ENCODE measurements around the gene NARS2. TPM values are rescaled to one million over a fixed set of nuclear protein-coding genes. Genes with fewer than 3 reads are reported as not detected.

The NARS2 gene
- total RNA-seq, 1 donor, result 17.8 TPM

GRCh38 chr11:78446210-78446609 lies 128.5 kb downstream of the NARS2 start:
- DNase-seq (ENCODE audit: low read depth in 2 of 3, low spot score in 2 of 3), result peak in 1 of 3 donors; percentile 36

- no peak for DNase-seq (ENCODE audit: low read depth in 2 of 3, low spot score in 2 of 3)
Measured at GRCh38 chr11:78444726-78445125, 129.9 kb downstream of the NARS2 start.

GRCh38 chr11:78441956-78442355 lies 132.7 kb downstream of the NARS2 start:
- no peak for DNase-seq (ENCODE audit: low read depth in 2 of 3, low spot score in 2 of 3)

GRCh38 chr11:78438298-78438975 lies 136.2 kb downstream of the NARS2 start:
- DNase-seq (ENCODE audit: low read depth in 2 of 3, low spot score in 2 of 3), result no peak

- no peak for DNase-seq (ENCODE audit: low read depth in 2 of 3, low spot score in 2 of 3)
Measured at GRCh38 chr11:78432956-78433355, 141.7 kb downstream of the NARS2 start.

- peak in 1 of 3 donors; percentile 46 for DNase-seq (ENCODE audit: low read depth in 2 of 3, low spot score in 2 of 3)
Measured at GRCh38 chr11:78432058-78432515, 142.6 kb downstream of the NARS2 start.

GRCh38 chr11:78429660-78430059 lies 145.0 kb downstream of the NARS2 start:
- DNase-seq (ENCODE audit: low read depth in 2 of 3, low spot score in 2 of 3), result peak in 1 of 3 donors; percentile 56

GRCh38 chr11:78429209-78429608 lies 145.5 kb downstream of the NARS2 start:
- DNase-seq (ENCODE audit: low read depth in 2 of 3, low spot score in 2 of 3), result no peak

- DNase-seq (ENCODE audit: low read depth in 2 of 3, low spot score in 2 of 3), result no peak
Measured at GRCh38 chr11:78428773-78429172, 145.9 kb downstream of the NARS2 start.

- peak in 1 of 3 donors; percentile 82 for DNase-seq (ENCODE audit: low read depth in 2 of 3, low spot score in 2 of 3)
Measured at GRCh38 chr11:78428266-78428636, 146.4 kb downstream of the NARS2 start.

- DNase-seq (ENCODE audit: low read depth in 2 of 3, low spot score in 2 of 3), result peak in 1 of 3 donors; percentile 61
Measured at GRCh38 chr11:78427615-78428265, 146.9 kb downstream of the NARS2 start.

GRCh38 chr11:78426845-78427244 lies 147.8 kb downstream of the NARS2 start:
- DNase-seq (ENCODE audit: low read depth in 2 of 3, low spot score in 2 of 3), result no peak

- DNase-seq (ENCODE audit: low read depth in 2 of 3, low spot score in 2 of 3), result no peak
Measured at GRCh38 chr11:78425399-78426070, 149.1 kb downstream of the NARS2 start.

- DNase-seq (ENCODE audit: low read depth in 2 of 3, low spot score in 2 of 3), result peak in 1 of 3 donors; percentile 56
Measured at GRCh38 chr11:78424334-78425270, 150.1 kb downstream of the NARS2 start.

- no peak for DNase-seq (ENCODE audit: low read depth in 2 of 3, low spot score in 2 of 3)
Measured at GRCh38 chr11:78423241-78423640, 151.4 kb downstream of the NARS2 start.

GRCh38 chr11:78420796-78421209 lies 153.9 kb downstream of the NARS2 start:
- DNase-seq (ENCODE audit: low read depth in 2 of 3, low spot score in 2 of 3), result peak in 2 of 3 donors; percentile 89 to 95

- peak in 2 of 3 donors; percentile 79 to 80 for DNase-seq (ENCODE audit: low read depth in 2 of 3, low spot score in 2 of 3)
Measured at GRCh38 chr11:78420255-78420764, 154.4 kb downstream of the NARS2 start.

- DNase-seq (ENCODE audit: low read depth in 2 of 3, low spot score in 2 of 3), result no peak
Measured at GRCh38 chr11:78419327-78419726, 155.3 kb downstream of the NARS2 start.

GRCh38 chr11:78418584-78419211 lies 156.0 kb downstream of the NARS2 start:
- no peak for DNase-seq (ENCODE audit: low read depth in 2 of 3, low spot score in 2 of 3)
